IPS DF 19.7 (cell line): ENCODE data around the gene STK11.
"Not testable (repeated sequence)": the region's sequence is repeated elsewhere in the genome, so short reads cannot be mapped to it uniquely, and the experiment has no call there.

Source experiments
- DNase-seq: peaks from one replicate; pipeline ENCODE4 v3.0.0-alpha.2; 2013; ENCODE audit warnings: low read depth, low spot score

STK11 gene

DNA sequence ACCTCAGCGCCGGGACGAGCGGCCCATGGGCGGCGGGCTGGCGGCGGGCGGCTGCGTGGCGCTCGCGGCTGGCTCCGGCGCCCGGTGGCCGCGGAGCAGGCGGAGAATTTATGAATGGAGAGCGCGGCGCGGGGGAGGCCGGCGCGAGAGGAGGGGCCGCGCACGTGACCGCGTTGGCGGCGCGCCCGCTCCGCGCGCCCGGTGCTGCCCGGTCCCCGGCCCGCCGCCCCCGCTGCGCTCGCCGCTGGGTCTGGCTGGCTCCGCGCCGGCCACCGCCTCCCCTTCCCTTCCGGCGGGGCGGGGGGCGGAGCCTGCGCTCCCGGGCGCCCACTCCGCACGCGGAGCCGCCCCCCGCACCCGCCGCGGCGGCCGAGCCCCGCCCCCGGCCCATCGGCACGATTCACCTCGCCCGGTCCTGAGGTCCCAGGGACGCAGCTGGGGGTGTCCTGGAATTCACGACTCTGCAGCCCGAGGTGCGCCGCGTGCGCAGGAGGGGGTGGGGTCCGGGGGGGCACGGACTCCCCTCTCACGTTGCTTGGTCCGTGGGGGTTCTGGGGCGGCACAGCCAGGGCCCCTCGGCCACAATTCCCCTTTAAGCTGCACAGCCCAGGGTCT, 32.3 kb downstream of the STK11 start, which contains the start of gene CBARP:
CBARP (minus strand) TSS at position 252 of the 615 bp plus-strand sequence. CDS start 1,905 bp downstream, outside the sequence.
- DNase-seq: no peak

GRCh38 chr19:1238369-1239303, 33.1 kb downstream of the STK11 start:
- DNase-seq: no peak

- no peak for DNase-seq
Measured at GRCh38 chr19:1239420-1239795, 33.8 kb downstream of the STK11 start.

GRCh38 chr19:1239796-1240737, 34.5 kb downstream of the STK11 start:
- DNase-seq: no peak

DNA sequence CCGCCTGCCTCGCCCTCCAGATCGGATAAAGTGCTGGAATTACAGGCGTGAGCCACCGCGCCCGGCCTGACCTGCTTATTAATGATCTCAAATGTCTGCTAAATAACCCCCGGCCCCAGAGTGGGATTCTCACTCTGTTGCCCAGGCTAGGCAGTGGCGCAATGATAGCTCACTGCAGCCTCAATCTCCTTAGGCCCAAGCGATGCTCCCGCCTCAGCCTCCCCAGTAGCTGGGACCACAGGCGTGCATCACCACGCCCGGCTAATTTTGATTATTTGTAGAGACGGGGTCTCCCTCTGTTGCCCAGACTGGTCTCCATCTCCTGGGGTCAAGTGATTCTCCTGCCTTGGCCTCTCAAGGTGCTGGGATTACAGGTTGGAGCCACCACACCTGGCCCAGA, 35.3 kb downstream of the STK11 start:
- DNase-seq: no peak

DNA sequence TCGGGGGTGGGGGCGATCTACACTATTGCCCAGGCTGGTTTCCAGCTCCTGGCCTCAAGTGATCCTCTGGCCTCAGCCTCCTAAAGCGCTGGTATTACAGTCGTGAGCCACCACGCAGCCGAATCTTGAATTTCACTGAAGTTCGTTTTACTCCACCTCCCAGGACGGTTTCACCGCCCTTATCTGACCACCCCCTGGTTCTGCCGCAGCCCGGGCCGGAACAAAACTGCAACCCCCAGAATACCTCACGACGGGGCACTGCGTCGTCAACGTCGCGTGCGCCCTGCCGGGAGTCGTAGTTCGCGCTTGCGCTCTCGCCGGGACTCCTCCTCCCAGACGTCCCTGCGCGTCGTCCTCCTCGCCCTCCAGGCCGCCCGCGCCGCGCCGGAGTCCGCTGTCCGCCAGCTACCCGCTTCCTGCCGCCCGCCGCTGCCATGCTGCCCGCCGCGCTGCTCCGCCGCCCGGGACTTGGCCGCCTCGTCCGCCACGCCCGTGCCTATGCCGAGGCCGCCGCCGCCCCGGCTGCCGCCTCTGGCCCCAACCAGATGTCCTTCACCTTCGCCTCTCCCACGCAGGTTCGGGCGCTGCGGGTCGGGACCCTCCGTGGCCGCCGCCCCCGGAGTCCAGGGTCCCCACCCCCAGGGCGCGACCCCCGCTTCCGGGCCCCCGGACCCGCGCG, 36.0 kb downstream of the STK11 start, which contains the start of gene ATP5F1D:
ATP5F1D (plus strand) TSS at position 335 of the 679 bp plus-strand sequence; CDS start at position 435, 100 bp downstream.
- no peak for DNase-seq

DNA sequence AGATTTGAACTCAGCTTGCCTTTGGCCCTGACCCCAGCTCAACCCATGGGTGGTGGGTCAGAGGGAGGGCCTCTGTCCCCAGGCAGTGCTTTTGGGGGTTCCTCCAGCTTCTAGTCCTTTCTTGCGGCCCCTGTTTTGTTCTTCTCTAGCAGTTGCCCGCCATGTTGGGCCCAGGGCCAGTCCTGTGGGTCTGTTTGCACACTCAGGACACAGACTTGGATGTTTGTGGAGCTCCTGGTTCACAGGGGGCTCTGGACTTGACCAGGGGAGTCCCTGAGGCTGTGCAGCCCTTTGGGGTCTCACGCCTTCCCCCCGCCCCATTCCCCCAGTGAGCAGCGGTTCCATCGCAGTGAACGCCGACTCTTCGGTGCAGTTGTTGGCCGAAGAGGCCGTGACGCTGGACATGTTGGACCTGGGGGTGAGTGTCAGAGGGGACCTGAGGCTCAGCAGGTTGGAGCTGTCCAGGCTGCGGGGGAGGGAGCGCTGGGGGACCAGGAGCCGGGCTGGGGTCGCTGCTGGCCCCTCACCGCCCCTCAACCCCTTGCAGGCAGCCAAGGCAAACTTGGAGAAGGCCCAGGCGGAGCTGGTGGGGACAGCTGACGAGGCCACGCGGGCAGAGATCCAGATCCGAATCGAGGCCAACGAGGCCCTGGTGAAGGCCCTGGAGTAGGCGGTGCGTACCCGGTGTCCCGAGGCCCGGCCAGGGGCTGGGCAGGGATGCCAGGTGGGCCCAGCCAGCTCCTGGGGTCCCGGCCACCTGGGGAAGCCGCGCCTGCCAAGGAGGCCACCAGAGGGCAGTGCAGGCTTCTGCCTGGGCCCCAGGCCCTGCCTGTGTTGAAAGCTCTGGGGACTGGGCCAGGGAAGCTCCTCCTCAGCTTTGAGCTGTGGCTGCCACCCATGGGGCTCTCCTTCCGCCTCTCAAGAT, 38.5 kb downstream of the STK11 start:
- DNase-seq: no peak

DNA sequence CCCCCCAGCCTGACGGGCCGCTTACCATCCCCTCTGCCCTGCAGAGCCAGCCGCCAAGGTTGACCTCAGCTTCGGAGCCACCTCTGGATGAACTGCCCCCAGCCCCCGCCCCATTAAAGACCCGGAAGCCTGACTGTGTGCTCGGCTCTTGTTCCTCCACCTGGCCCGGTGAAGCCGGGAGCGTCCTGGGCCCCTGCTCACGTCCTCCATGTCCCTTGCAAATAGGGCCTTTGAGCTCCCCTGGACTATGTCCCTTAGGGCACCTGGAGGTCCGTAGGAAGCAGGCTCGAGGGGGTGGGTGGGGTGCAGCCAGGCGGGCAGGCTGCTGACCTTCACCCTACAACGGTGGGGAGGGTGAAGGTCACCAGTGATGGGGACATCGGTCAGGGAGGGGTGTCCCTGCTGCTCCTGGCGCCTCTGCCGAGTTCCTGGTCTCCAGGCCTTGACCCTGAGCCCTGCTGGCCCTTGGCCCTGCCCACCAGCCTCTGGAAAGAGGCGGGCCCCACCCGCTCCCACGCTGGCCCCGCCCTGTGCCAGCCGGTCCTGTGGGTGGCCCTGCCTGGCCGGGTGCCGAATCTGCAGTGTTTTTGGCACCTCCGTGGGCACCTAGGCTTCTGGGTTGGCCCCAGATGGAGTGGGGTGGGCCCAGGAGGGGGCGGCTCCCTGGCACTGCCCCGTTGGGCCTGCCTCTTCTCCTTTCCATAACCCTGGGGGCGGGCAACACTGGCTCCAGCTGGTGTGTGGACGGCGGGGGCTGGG, 39.3 kb downstream of the STK11 start:
- DNase-seq: no peak

DNA sequence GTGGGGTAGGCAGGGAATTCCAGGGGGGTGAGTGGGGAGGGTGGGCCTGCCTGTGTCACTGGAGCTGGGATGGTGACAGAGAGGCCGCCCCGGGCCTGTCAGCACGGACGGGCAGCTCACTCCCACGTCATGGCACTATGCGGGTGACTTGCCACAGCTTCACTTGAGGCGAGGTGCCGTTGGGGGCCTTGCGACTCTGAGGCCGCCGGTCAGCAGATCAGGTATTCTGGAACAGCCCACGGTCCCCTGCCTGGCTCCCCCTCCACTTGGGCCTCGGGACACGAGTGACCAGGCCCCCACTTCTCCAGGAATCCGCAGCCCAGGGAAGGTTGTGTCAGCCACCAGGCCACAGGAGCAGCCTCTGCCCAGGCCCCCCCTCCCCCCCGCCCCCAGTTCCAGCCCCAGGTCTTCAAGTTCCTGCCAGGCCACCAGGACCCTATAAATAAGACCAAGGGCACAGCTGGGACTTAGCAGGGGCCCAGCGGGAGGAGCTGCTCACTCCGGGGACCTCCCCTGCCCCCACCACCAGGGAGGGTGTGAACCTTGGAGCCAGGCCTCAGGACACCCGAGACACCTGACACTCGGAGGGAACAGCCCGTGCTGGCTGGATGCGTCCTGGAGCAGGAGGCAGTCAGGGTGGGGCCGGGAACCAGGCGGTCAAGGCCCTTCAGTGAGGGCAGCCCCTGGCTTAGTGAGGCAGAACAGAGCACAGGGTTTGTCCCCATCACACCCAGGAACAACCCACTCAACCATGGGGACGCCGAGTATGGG, 40.1 kb downstream of the STK11 start:
- DNase-seq: no peak

DNA sequence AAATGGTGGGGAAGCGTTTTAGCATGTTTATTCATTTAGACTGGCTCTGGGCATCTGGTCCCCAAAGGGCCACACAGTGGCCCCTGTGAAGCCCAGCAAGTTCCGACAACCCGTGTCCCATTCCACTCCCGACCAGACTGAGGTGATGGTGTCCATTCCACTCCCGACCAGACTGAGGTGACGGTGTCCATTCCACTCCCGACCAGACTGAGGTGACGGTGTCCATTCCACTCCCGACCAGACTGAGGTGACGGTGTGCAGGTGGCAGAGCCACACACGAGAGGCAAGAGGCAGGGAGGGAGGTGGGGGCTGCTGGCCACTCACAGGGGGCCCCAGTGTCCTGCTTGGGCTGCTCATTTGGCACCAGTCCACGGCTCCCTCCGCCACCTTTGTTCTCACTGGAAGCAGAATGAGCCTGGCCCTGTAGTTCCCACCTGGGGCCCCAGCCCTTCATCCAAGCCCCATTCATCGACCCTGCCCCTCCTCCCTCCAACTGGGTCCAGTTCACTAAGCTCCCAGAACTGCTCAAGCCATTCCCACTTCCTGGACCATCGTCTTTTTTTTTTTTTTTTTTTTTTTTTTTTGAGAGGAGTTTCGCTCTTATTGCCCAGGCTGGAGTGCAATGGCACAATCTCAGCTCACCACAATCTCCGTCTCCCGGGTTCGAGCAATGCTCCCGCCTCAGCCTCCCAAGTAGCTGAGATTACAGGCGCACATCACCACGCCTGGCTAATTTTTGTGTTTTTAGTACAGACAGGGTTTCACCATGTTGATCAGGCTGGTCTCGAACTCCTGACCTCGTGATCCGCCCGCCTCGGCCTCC, 40.9 kb downstream of the STK11 start:
- not testable (repeated sequence) for DNase-seq

DNA sequence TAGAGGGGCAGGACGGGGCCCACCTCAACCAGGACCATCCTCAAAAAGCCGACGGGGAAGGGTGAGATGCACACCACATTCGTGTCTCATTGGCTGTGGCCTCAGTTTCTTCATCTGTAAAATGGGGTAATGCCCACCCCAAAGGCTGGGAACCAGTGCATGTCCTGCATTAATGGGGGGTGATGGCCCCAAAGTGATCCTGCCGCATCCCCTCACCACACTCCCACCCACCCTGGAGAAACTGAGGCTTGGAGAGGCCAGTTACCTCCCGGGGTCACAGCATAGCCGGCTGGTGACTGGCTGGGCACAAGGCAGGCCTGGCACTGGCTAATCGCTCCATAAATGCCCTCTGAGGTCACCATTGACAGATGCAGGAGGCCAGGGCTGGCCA, 42.2 kb downstream of the STK11 start:
- no peak for DNase-seq

GRCh38 chr19:1248139-1248785, 42.7 kb downstream of the STK11 start, which contains the start of gene MIDN:
Gene MIDN (plus strand): TSS chr19:1248583. CDS start chr19:1250297, 1,714 bp downstream.
- no peak for DNase-seq

DNA sequence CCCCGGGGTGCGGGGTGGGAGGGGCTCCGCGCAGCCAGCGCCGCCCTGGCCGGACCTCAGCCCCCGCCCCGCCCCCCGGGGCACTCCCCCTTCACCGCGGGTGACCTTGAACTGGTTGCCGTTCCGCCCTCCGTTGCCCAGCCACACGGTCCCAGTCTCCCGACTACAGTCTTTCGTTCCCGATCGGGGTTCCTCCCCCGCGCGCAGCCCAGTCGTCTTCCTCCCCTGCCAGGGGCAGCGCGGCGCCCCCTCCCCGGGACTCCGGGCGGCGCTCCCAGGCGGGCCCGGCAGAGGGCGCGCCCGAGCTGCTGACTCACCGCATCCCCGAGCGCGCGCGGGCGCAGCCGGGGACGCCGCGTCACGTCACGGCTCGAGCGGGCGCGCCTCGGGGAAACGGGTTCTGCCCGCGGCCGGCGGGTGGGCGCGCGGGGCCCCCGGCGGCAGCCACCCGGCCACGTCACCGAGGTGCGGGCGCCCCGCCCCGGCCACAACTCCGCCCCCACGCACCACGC, 43.3 kb downstream of the STK11 start:
- DNase-seq: no peak

DNA sequence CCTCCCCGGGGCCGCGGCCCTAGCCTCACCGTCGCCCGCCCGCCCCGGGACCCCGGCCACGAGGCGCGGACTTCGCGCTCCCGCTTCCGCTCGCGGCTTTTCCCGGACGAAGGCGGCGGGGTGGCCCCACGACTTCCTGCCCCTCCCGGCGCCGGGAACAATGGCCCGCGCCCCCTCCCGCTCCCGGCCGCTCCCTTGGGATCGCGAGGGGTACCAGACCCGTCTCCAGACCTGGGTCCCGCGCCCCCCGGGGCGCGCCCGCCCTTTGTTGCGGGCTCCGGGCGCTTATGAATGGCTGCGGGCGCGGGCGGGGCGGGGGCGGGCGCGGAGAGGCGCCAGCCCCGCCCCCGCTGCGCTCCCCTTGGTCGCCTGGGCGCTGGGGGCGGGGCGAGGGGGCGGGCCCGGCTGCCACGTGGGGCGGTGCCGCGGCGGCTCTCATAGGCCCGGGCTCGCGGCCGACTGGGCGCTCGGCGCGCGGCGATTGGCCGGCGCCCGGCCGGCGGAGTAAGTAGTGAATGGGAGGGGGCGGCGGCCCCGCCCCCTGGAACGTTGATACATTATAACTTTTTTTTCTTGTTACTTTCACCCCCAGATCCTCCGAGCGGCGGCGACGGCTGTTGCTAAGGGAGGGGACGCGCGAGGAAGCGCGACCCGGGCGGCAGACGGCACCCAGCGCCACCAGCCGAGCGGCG, 43.9 kb downstream of the STK11 start:
- no peak for DNase-seq

DNA sequence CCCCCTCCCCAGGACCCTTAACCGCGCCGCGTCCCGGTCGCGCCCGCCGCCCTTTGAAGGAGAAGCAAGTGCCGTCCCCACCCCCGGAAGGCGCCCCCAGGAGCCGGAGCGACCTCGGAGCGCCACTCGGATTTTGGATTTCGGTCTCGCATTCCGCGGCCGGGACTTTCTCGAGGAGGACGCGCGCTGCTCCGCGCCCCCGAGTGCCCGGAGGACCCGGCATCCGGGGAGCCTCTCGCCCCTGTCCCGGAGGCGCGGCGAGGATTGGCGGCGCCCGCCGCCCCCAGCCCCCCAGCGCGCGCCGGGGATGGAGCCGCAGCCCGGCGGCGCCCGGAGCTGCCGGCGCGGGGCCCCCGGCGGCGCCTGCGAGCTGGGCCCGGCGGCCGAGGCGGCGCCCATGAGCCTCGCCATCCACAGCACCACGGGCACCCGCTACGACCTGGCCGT, 44.4 kb downstream of the STK11 start:
- DNase-seq: no peak
